Mesendoderm (in vitro differentiated cells): ENCODE results near the gene NOL7.

ENCODE experiments used
- DNase-seq: peaks from one replicate; pipeline ENCODE4 v3.0.0; 2013
- H2AK5ac ChIP-seq: 2 replicates; pipeline ENCODE4 v1.6.1; 2013; ENCODE audit warnings: low read length, inconsistent platforms
- H2BK120ac ChIP-seq: 2 replicates; pipeline ENCODE4 v1.6.1; 2013; ENCODE audit warnings: low read depth, mild to moderate bottlenecking, low read length, moderate library complexity, mixed read lengths
- H2BK15ac ChIP-seq: replicated peaks from 2 replicates; pipeline ENCODE4 v1.6.1; 2013; ENCODE audit warnings: low read depth, mild to moderate bottlenecking, moderate library complexity
- H2BK5ac ChIP-seq: 2 replicates; pipeline ENCODE4 v1.6.1; 2013; ENCODE audit warnings: low read length, inconsistent platforms
- H3K18ac ChIP-seq: 2 replicates; pipeline ENCODE4 v1.6.1; 2013; ENCODE audit warnings: mild to moderate bottlenecking, low read length, mixed read lengths
- H3K23ac ChIP-seq: one replicate; pipeline ENCODE4 v1.6.1; 2013; ENCODE audit warnings: low read length
- H3K27ac ChIP-seq: 2 replicates; pipeline ENCODE4 v1.5.1; 2013; ENCODE audit warnings: low read depth, mild to moderate bottlenecking, inconsistent platforms, low read length, moderate library complexity
- H3K27me3 ChIP-seq: 2 replicates; pipeline ENCODE4 v1.6.1; 2013; ENCODE audit warnings: low read length, control low read depth, mild to moderate bottlenecking, inconsistent platforms; ENCODE audit not compliant: insufficient read depth, poor library complexity
- H3K36me3 ChIP-seq: 2 replicates; pipeline ENCODE4 v1.6.1; 2013; ENCODE audit warnings: low read length, inconsistent platforms; ENCODE audit not compliant: control insufficient read depth, insufficient read depth
- H3K4ac ChIP-seq: one replicate; pipeline ENCODE4 v1.6.1; 2013; ENCODE audit warnings: low read depth, mild to moderate bottlenecking, low read length, moderate library complexity
- H3K4me1 ChIP-seq: 2 replicates; pipeline ENCODE4 v1.6.1; 2013; ENCODE audit warnings: low read depth, low read length, inconsistent platforms; ENCODE audit not compliant: control insufficient read depth
- H3K4me2 ChIP-seq: 2 replicates; pipeline ENCODE4 v1.6.1; 2013; ENCODE audit warnings: low read length
- H3K4me3 ChIP-seq: 2 replicates; pipeline ENCODE4 v1.5.1; 2013; ENCODE audit warnings: mild to moderate bottlenecking, low read length
- H3K56ac ChIP-seq: one replicate; pipeline ENCODE4 v1.6.1; 2013; ENCODE audit warnings: low read length
- H3K79me1 ChIP-seq: 2 replicates; pipeline ENCODE4 v1.6.1; 2013; ENCODE audit warnings: low read length, inconsistent platforms
- H3K79me2 ChIP-seq: 2 replicates; pipeline ENCODE4 v1.6.1; 2013; ENCODE audit warnings: mild to moderate bottlenecking, low read length; ENCODE audit not compliant: control insufficient read depth, insufficient read depth
- H3K9ac ChIP-seq: 2 replicates; pipeline ENCODE4 v1.6.1; 2013; ENCODE audit warnings: low read length, inconsistent platforms
- H4K5ac ChIP-seq: one replicate; pipeline ENCODE4 v1.6.1; 2013; ENCODE audit warnings: low read length
- H4K8ac ChIP-seq: one replicate; pipeline ENCODE4 v1.6.1; 2013; ENCODE audit warnings: low read depth, mild to moderate bottlenecking, control low read depth, low read length, moderate library complexity
- WGBS: extraction: QIAGEN DNeasy Blood & Tissue Kit; methylation state at CpG from one replicate; pipeline ENCODE4 v1.1.7; 2013; ENCODE audit warnings: low lambda C conversion rate, missing lambda C conversion rate; ENCODE audit not compliant: insufficient coverage; ENCODE audit errors: extremely low coverage; 5-methylcytosine and 5-hydroxymethylcytosine counted together

The NOL7 gene

GRCh38 chr6:13589801-13590200, 25.3 kb upstream of the NOL7 start:
- H3K4ac ChIP-seq = no peak overlapping the region
- no peak overlapping the region for H3K27ac ChIP-seq
- H3K18ac ChIP-seq = no peak overlapping the region
- H3K4me3 ChIP-seq = no peak overlapping the region
- no peak overlapping the region for H2BK120ac ChIP-seq
- H2AK5ac ChIP-seq = no peak overlapping the region
- no peak overlapping the region for H2BK15ac ChIP-seq
- H3K23ac ChIP-seq = no peak overlapping the region
- no peaks in the 10 kb centered on the region for H3K36me3 ChIP-seq
- DNase-seq = no peak
- no CpG with 5 or more reads among the region's 9 CpGs for WGBS
- no peak overlapping the region for H4K8ac ChIP-seq
- H3K79me2 ChIP-seq = no peaks in the 10 kb centered on the region
- no peak overlapping the region for H4K5ac ChIP-seq
- no peak overlapping the region for H2BK5ac ChIP-seq
- no peaks in the 10 kb centered on the region for H3K4me1 ChIP-seq
- H3K9ac ChIP-seq = no peak overlapping the region
- H3K79me1 ChIP-seq = no peaks in the 10 kb centered on the region
- H3K4me2 ChIP-seq = no peak overlapping the region
- H3K27me3 ChIP-seq = no peaks in the 10 kb centered on the region
- H3K56ac ChIP-seq = no peak overlapping the region

- DNase-seq = no peak
- no peak overlapping the region for H4K5ac ChIP-seq
- H3K23ac ChIP-seq = no peak overlapping the region
- H3K4me3 ChIP-seq = no peak overlapping the region
- H2BK5ac ChIP-seq = no peak overlapping the region
- no peak overlapping the region for H2BK15ac ChIP-seq
- no peak overlapping the region for H3K56ac ChIP-seq
- H3K4me2 ChIP-seq = no peak overlapping the region
- H3K4ac ChIP-seq = no peak overlapping the region
- H3K9ac ChIP-seq = no peak overlapping the region
- no peak overlapping the region for H3K27ac ChIP-seq
- H2BK120ac ChIP-seq = no peak overlapping the region
- H3K27me3 ChIP-seq = no peaks in the 10 kb centered on the region
- no peaks in the 10 kb centered on the region for H3K4me1 ChIP-seq
- H3K18ac ChIP-seq = no peak overlapping the region
- no peaks in the 10 kb centered on the region for H3K79me1 ChIP-seq
- no peaks in the 10 kb centered on the region for H3K79me2 ChIP-seq
- no peak overlapping the region for H4K8ac ChIP-seq
- WGBS = 100% methylated on average over 1 of the region's 1 CpG
- no peaks in the 10 kb centered on the region for H3K36me3 ChIP-seq
- no peak overlapping the region for H2AK5ac ChIP-seq
Measured at GRCh38 chr6:13590574-13591153, 24.5 kb upstream of the NOL7 start.

GRCh38 chr6:13591205-13591921, 23.8 kb upstream of the NOL7 start:
- no peak overlapping the region for H3K27ac ChIP-seq
- H3K4me1 ChIP-seq = no peaks in the 10 kb centered on the region
- no peak overlapping the region for H3K23ac ChIP-seq
- no peak overlapping the region for H4K5ac ChIP-seq
- H3K4ac ChIP-seq = no peak overlapping the region
- WGBS = no CpG with 5 or more reads among the region's 21 CpGs
- no peak overlapping the region for H2BK120ac ChIP-seq
- no peak for DNase-seq
- no peaks in the 10 kb centered on the region for H3K36me3 ChIP-seq
- no peak overlapping the region for H3K56ac ChIP-seq
- no peaks in the 10 kb centered on the region for H3K27me3 ChIP-seq
- no peak overlapping the region for H3K4me2 ChIP-seq
- no peak overlapping the region for H4K8ac ChIP-seq
- no peak overlapping the region for H2BK5ac ChIP-seq
- H2BK15ac ChIP-seq = no peak overlapping the region
- H3K79me2 ChIP-seq = no peaks in the 10 kb centered on the region
- H3K18ac ChIP-seq = no peak overlapping the region
- H3K4me3 ChIP-seq = no peak overlapping the region
- H2AK5ac ChIP-seq = no peak overlapping the region
- H3K79me1 ChIP-seq = no peaks in the 10 kb centered on the region
- H3K9ac ChIP-seq = no peak overlapping the region

GRCh38 chr6:13593103-13593502, 22.0 kb upstream of the NOL7 start:
- Histone ChIP-seq H2BK5ac (no peak overlapping the region), H3K9ac (no peak overlapping the region), H3K4me1 (no peaks in the 10 kb centered on the region), H3K4me3 (no peak overlapping the region), H4K5ac (no peak overlapping the region), H3K27ac (no peak overlapping the region), H3K79me2 (no peaks in the 10 kb centered on the region), H2BK120ac (no peak overlapping the region), H3K56ac (no peak overlapping the region), H2BK15ac (no peak overlapping the region), H4K8ac (no peak overlapping the region), H3K27me3 (no peaks in the 10 kb centered on the region), H3K79me1 (no peaks in the 10 kb centered on the region), H3K36me3 (no peaks in the 10 kb centered on the region), H3K4ac (no peak overlapping the region), H3K18ac (no peak overlapping the region), H3K23ac (no peak overlapping the region), H2AK5ac (no peak overlapping the region), H3K4me2 (no peak overlapping the region)
- WGBS = no CpG with 5 or more reads among the region's 6 CpGs
- DNase-seq = no peak

- Histone ChIP-seq H3K27me3 (no peaks in the 10 kb centered on the region), H3K4me2 (no peak overlapping the region), H3K79me1 (no peaks in the 10 kb centered on the region), H2BK120ac (no peak overlapping the region), H4K5ac (no peak overlapping the region), H3K27ac (no peak overlapping the region), H2BK5ac (no peak overlapping the region), H3K18ac (no peak overlapping the region), H2AK5ac (no peak overlapping the region), H3K9ac (no peak overlapping the region), H3K36me3 (no peaks in the 10 kb centered on the region), H3K23ac (no peak overlapping the region), H3K4me3 (no peak overlapping the region), H3K56ac (no peak overlapping the region), H4K8ac (no peak overlapping the region), H3K4me1 (no peaks in the 10 kb centered on the region), H3K79me2 (no peaks in the 10 kb centered on the region), H2BK15ac (no peak overlapping the region), H3K4ac (no peak overlapping the region)
- no CpG with 5 or more reads among the region's 6 CpGs for WGBS
- no peak for DNase-seq
Measured at GRCh38 chr6:13593720-13594119, 21.4 kb upstream of the NOL7 start.

- H2AK5ac ChIP-seq = no peak overlapping the region
- no peak for DNase-seq
- no peak overlapping the region for H4K5ac ChIP-seq
- no peak overlapping the region for H2BK5ac ChIP-seq
- no peak overlapping the region for H3K4ac ChIP-seq
- H2BK15ac ChIP-seq = no peak overlapping the region
- H4K8ac ChIP-seq = no peak overlapping the region
- no peak overlapping the region for H3K4me2 ChIP-seq
- no peaks in the 10 kb centered on the region for H3K27me3 ChIP-seq
- WGBS = no CpG with 5 or more reads among the region's 4 CpGs
- H3K27ac ChIP-seq = no peak overlapping the region
- H2BK120ac ChIP-seq = no peak overlapping the region
- no peak overlapping the region for H3K9ac ChIP-seq
- H3K36me3 ChIP-seq = no peaks in the 10 kb centered on the region
- H3K4me1 ChIP-seq = no peaks in the 10 kb centered on the region
- H3K23ac ChIP-seq = no peak overlapping the region
- H3K56ac ChIP-seq = no peak overlapping the region
- no peaks in the 10 kb centered on the region for H3K79me1 ChIP-seq
- no peak overlapping the region for H3K18ac ChIP-seq
- H3K79me2 ChIP-seq = no peaks in the 10 kb centered on the region
- H3K4me3 ChIP-seq = no peak overlapping the region
Measured at GRCh38 chr6:13597073-13597472, 18.1 kb upstream of the NOL7 start.
